Upper lobe of right lung (tissue), 1 donor: ENCODE measurements around the gene GALNT18. TPM values are rescaled to one million over a fixed set of nuclear protein-coding genes. Genes with fewer than 3 reads are reported as not detected.

Experiments
- ATAC-seq: fragments of 200-7000 bp; cut with Tn5 transposase; one replicate; pipeline ENCODE4 v1.9.1; 2020; ENCODE audit warnings: mild to moderate bottlenecking, moderate library complexity
- DNase-seq: peaks from one replicate; pipeline ENCODE4 v3.0.0-alpha.2; 2020
- H3K27ac ChIP-seq: fragments of 200-600 bp; one replicate; pipeline ENCODE4 v1.8.0; 2022
- H3K27me3 ChIP-seq: fragments of 200-600 bp; one replicate; pipeline ENCODE4 v1.8.0; 2022; ENCODE audit warnings: mild to moderate bottlenecking
- H3K36me3 ChIP-seq: fragments of 200-600 bp; one replicate; pipeline ENCODE4 v1.8.0; 2022
- H3K4me1 ChIP-seq: fragments of 200-600 bp; one replicate; pipeline ENCODE4 v1.8.0; 2022
- H3K4me3 ChIP-seq: fragments of 200-600 bp; one replicate; pipeline ENCODE4 v1.8.0; 2022; ENCODE audit warnings: mild to moderate bottlenecking
- H3K9me3 ChIP-seq: fragments of 200-600 bp; one replicate; pipeline ENCODE4 v1.8.0; 2022
- intact Hi-C: fragments of 100-400 bp; cut with DNase I; formaldehyde crosslinking; loops from one replicate; pipeline ENCODE4 v1.11.0; 2022
- total RNA-seq: library from RNA; stranded (reverse); fragmentation: NEBNext Ultra II Directional; extraction: Animal tissue kit (Norgen Biotek cat#: 25700); gene quantifications from one replicate; pipeline ENCODE4 v1.2.1, GENCODE V29; 2021
- TF ChIP-seq, protein P1 (sequence below): fragments of 200-600 bp; IDR thresholded peaks from one replicate; pipeline ENCODE4 v1.8.0; 2022; ENCODE audit warnings: antibody characterized with exemption
- donor health status: DM: no; HTN: yes; CAD: no; lungs with severe emphysema.

GALNT18 gene
- total RNA-seq, 1 donor from 2014 or later: 55.5 TPM

DNA sequence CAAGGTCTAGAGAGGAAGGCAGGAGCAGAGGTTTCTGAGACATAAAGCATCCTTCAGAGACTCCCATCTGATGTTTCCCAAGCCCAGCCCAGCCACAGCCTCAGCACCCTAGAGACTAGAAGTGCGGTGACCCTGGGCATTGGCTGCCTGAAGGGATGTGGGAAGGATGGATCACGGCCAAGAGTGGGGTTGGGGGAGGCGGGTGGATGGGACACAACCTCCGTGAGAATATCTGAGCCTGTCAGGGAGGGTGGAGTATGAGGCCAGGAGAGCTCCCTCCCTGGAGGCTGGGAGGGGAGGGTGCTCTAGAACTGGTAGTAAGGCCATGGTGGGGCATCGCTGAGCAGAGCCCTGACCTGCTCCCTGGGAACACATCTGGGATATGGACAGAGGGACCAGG is 340.2 kb downstream of the GALNT18 start:
- TF ChIP-seq, protein P1, sequence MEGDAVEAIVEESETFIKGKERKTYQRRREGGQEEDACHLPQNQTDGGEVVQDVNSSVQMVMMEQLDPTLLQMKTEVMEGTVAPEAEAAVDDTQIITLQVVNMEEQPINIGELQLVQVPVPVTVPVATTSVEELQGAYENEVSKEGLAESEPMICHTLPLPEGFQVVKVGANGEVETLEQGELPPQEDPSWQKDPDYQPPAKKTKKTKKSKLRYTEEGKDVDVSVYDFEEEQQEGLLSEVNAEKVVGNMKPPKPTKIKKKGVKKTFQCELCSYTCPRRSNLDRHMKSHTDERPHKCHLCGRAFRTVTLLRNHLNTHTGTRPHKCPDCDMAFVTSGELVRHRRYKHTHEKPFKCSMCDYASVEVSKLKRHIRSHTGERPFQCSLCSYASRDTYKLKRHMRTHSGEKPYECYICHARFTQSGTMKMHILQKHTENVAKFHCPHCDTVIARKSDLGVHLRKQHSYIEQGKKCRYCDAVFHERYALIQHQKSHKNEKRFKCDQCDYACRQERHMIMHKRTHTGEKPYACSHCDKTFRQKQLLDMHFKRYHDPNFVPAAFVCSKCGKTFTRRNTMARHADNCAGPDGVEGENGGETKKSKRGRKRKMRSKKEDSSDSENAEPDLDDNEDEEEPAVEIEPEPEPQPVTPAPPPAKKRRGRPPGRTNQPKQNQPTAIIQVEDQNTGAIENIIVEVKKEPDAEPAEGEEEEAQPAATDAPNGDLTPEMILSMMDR: no peak
- intact Hi-C loops: no loop called here
- Histone ChIP-seq H3K27me3 (no peaks in the 10 kb centered on the region), H3K36me3 (no peaks in the 10 kb centered on the region), H3K9me3 (no peaks in the 10 kb centered on the region), H3K27ac (no peak overlapping the region), H3K4me1 (peaks cover 12% of the 10 kb centered on the region), H3K4me3 (no peak overlapping the region)
- DNase-seq (no peak), ATAC-seq (no peak)

DNA sequence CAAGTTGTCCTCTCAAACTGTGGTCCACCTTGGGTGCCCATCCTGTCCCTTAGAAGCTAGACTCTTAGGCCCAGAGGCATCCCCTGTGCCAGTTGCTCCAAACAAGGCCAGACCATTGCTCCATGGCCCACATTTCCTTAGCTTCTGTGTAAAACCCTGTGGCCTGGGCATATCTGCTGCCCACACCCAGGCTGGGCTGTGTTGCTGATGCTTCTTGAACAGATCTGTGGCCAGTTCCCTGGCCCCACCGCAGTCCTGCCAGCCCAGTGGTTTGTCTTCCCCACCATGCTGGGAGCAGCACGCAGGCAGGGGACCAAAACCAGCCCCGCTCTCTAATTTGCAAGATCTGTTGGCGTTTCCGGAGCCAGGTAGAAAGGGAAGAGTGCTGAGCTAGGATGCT is 341.0 kb downstream of the GALNT18 start:
- Histone ChIP-seq H3K27ac (no peak overlapping the region), H3K27me3 (no peaks in the 10 kb centered on the region), H3K4me3 (no peak overlapping the region), H3K36me3 (no peaks in the 10 kb centered on the region), H3K9me3 (no peaks in the 10 kb centered on the region), H3K4me1 (peaks cover 12% of the 10 kb centered on the region)
- TF ChIP-seq, protein P1: no peak
- DNase-seq (no peak), ATAC-seq (no peak)
- intact Hi-C loops: no loop called here

DNA sequence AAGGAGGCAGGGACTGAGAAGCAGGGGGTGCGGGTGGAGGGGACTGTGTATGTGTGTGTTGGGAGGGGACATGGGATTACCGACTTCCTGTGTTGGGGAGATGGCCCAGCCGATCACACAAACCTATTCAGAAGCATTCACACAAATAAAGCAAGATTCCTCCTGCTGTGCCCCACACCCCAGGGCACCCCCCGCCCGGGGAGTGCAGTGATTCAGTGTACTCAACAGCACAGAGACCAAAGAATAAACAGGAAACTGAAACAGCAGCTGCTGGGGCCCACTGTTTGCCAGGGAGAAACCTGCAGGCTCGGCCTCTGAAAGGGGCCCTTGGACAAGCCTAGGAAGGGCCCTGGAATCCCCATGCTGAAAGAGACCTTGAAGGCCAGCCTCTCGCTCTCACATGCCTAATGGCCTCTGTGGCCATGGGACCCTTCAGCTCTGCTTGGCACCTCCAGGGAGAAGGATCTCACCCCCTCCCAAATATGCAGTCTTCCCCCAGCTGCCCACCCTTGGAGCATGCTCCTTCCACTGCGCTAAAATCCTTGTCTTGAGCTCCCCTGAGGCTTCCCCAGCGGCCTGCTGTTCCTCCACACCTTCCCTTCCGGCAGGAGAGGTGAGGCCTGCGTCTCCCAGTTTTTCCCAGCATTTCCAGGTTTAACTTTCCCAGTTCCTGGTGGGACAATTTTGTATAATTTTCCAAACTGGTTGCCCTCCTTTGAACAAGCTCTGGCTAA is 341.7 kb downstream of the GALNT18 start:
- Histone ChIP-seq H3K36me3 (no peaks in the 10 kb centered on the region), H3K4me1 (peaks cover 12% of the 10 kb centered on the region), H3K27ac (no peak overlapping the region), H3K4me3 (no peak overlapping the region), H3K27me3 (no peaks in the 10 kb centered on the region), H3K9me3 (no peaks in the 10 kb centered on the region)
- peak; percentile 70 for ATAC-seq
- intact Hi-C loops: no loop called here
- no peak for DNase-seq
- TF ChIP-seq, protein P1: no peak

DNA sequence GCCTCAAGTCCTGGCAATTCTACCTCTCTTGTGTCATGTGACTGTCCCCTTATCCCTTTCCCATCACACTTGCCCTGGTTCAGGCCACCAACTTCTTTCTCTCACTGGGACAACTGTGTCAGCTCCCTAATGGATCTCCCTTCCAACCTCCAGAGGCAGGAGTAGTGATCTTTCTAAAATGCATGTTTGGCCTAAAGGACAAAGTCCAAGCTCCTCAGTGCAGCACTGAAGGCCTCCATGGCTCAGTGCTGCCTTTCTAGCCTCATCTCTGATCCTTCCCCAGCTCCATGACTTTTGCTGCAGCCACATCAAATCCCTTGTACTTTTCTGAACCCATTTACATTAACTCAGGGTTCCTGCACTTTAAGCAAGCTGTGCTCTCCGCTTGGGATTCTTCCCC is 349.6 kb downstream of the GALNT18 start:
- Histone ChIP-seq H3K4me1 (no peaks in the 10 kb centered on the region), H3K27ac (no peak overlapping the region), H3K9me3 (no peaks in the 10 kb centered on the region), H3K36me3 (no peaks in the 10 kb centered on the region), H3K27me3 (no peaks in the 10 kb centered on the region), H3K4me3 (no peak overlapping the region)
- DNase-seq (no peak), ATAC-seq (no peak)
- intact Hi-C loops: no loop called here
- TF ChIP-seq, protein P1: no peak

DNA sequence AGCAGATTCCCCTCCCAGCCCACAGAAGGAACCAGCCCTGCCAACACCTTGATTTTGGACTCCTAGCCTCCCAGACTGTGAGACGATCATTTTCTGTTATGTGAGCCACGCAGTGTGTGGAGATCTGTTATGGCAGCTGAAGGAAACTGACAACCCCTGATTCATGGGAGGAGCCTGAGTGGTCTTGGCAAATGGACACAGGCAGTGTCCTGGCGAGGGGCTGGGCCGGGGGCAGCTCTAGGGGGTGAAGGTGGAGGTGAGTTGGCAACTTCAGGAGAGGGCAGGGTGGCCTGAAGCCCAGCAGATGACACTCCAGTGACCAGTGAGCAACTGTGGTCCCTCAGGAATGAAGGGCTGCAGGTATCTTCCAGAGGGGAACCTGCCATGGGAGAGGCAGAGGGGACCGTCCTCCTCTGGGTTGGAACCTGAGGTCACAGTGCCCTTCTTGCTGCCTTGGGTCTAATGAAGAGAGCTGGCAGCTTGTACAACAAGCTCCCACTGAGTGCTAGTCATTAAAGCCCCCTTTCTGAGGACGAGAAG is 351.5 kb downstream of the GALNT18 start:
- Histone ChIP-seq H3K9me3 (no peaks in the 10 kb centered on the region), H3K36me3 (no peaks in the 10 kb centered on the region), H3K4me3 (no peak overlapping the region), H3K27ac (no peak overlapping the region), H3K4me1 (no peaks in the 10 kb centered on the region), H3K27me3 (no peaks in the 10 kb centered on the region)
- intact Hi-C loops: no loop called here
- DNase-seq (no peak), ATAC-seq (no peak)
- TF ChIP-seq, protein P1: no peak
